HCT116 (cell line): ENCODE measurements around the gene UBE3B. TPM values are rescaled to one million over a fixed set of nuclear protein-coding genes. Genes with fewer than 3 reads are reported as not detected.

Experiments
- ATAC-seq: fragments of 200-7000 bp; cut with Tn5 transposase; 2 replicates; pipeline ENCODE4 v1.9.1; 2020; ENCODE audit warnings: mild to moderate bottlenecking, moderate library complexity
- BruUV-seq: library from RNA; stranded (reverse); fragments of 400-500 nt; replicated peaks from 2 replicates; lab custom pipeline; 2021; lab: Mats Ljungman, UMichigan
- CTCF ChIA-PET: fragments of 300-600 bp; sonication (Branson Sonifier 250); formaldehyde crosslinking; loops from one replicate; lab custom pipeline; 2021; ENCODE audit warnings: antibody characterized with exemption; lab: Charles Lee
- POLR2A ChIA-PET: fragments of 300-600, 350-600 bp; sonication (Branson Sonifier 250); formaldehyde crosslinking; loops from one replicate; lab custom pipeline; 2021; ENCODE audit warnings: antibody characterized with exemption; lab: Charles Lee
- RAD21 ChIA-PET, 2 experiments: fragments of 300-600 bp; sonication (Branson Sonifier 250); formaldehyde crosslinking; loops; one replicate each; lab custom pipeline; 2023; ENCODE audit warnings: low total read pairs in 2 of 2; ENCODE audit not compliant: uncharacterized antibody in 2 of 2, unreplicated experiment in 2 of 2, low non-redundant PET in 1 of 2; lab: Charles Lee
- DNase-seq: peaks from one replicate; pipeline ENCODE4 v3.0.0-alpha.2; 2010; ENCODE audit warnings: low read depth, low spot score
- H2AFZ ChIP-seq: fragments of 200-600 bp; shearing (Covaris generic), sonication (generic); 2 replicates; pipeline ENCODE4 v1.6.1; 2017; ENCODE audit warnings: low read depth, mixed run types, mixed read lengths, antibody characterized with exemption, low read length; ENCODE audit not compliant: poor library complexity, severe bottlenecking
- H3K27ac ChIP-seq: 2 replicates; pipeline ENCODE4 v1.5.1; 2012; ENCODE audit warnings: low read depth, low read length
- H3K27me3 ChIP-seq: fragments of 200-600 bp; sonication (generic); 2 replicates; pipeline ENCODE4 v1.6.1; 2016; ENCODE audit warnings: mixed run types, low read length, mixed read lengths; ENCODE audit not compliant: insufficient read depth
- H3K36me3 ChIP-seq, 2 experiments: fragments of 200-500 bp in 1 of 2; fragments of 200-600 bp in 1 of 2; sonication (Bioruptor generic) in 1 of 2; sonication (generic) in 1 of 2; 2 replicates each; pipeline versions ENCODE4 v1.5.1 to v1.6.1; 2014 to 2016; ENCODE audit warnings: low read length in 2 of 2, inconsistent platforms in 1 of 2, mixed read lengths in 1 of 2, mixed run types in 1 of 2; ENCODE audit not compliant: insufficient read depth in 2 of 2, control insufficient read depth in 1 of 2
- H3K4me1 ChIP-seq, 2 experiments: fragments of 200-600 bp in 1 of 2; sonication (generic) in 1 of 2; 2 replicates each; pipeline versions ENCODE4 v1.5.1 to v1.6.1; 2012 to 2017; ENCODE audit warnings: low read length in 2 of 2, inconsistent platforms in 1 of 2, mild to moderate bottlenecking in 1 of 2, mixed read lengths in 1 of 2, mixed run types in 1 of 2, moderate library complexity in 1 of 2; ENCODE audit not compliant: insufficient read depth in 2 of 2, control insufficient read depth in 1 of 2
- H3K4me2 ChIP-seq: fragments of 200-600 bp; sonication (generic); 2 replicates; pipeline ENCODE4 v1.6.1; 2017; ENCODE audit warnings: mixed run types, low read length, mixed read lengths
- H3K4me3 ChIP-seq, 2 experiments: fragments of 200-600 bp in 1 of 2; sonication (generic) in 1 of 2; replicated peaks in 1 of 2; 2 replicates each; pipeline ENCODE4 v1.5.1; 2011 to 2016; ENCODE audit warnings: low read length in 2 of 2, control low read depth in 1 of 2, low read depth in 1 of 2, mild to moderate bottlenecking in 1 of 2, mixed read lengths in 1 of 2, mixed run types in 1 of 2
- H3K79me2 ChIP-seq: fragments of 200-600 bp; sonication (generic); 2 replicates; pipeline ENCODE4 v1.6.1; 2017; ENCODE audit warnings: mild to moderate bottlenecking, mixed run types, low read length, moderate library complexity, mixed read lengths; ENCODE audit not compliant: insufficient read depth
- H3K9ac ChIP-seq: fragments of 200-600 bp; sonication (generic); 2 replicates; pipeline ENCODE4 v1.6.1; 2016; ENCODE audit warnings: low read length, mixed read lengths
- H3K9me2 ChIP-seq: fragments of 200-600 bp; sonication (generic), shearing (Covaris generic); 2 replicates; pipeline ENCODE4 v1.6.1; 2017; ENCODE audit warnings: mixed run types, mild to moderate bottlenecking, moderate library complexity; ENCODE audit not compliant: insufficient read depth
- H3K9me3 ChIP-seq, 2 experiments: fragments of 200-500 bp in 1 of 2; fragments of 200-600 bp in 1 of 2; sonication (Bioruptor generic) in 1 of 2; sonication (generic) in 1 of 2; 2 replicates each; pipeline ENCODE4 v1.6.1; 2014 to 2017; ENCODE audit warnings: low read length in 2 of 2, mixed read lengths in 2 of 2, inconsistent platforms in 1 of 2, low read depth in 1 of 2, mild to moderate bottlenecking in 1 of 2, mixed run types in 1 of 2, moderate library complexity in 1 of 2; ENCODE audit not compliant: control insufficient read depth in 1 of 2, insufficient read depth in 1 of 2
- H4K20me1 ChIP-seq: fragments of 200-600 bp; sonication (generic), shearing (Covaris generic); 2 replicates; pipeline ENCODE4 v1.6.1; 2017; ENCODE audit warnings: mixed run types, mild to moderate bottlenecking, moderate library complexity; ENCODE audit not compliant: insufficient read depth
- CBX3 ChIP-seq: IDR thresholded peaks from 2 replicates; pipeline ENCODE4 v1.6.1; 2012; ENCODE audit warnings: low read depth
- ELF1 ChIP-seq: IDR thresholded peaks from 2 replicates; pipeline ENCODE4 v1.6.1; 2012; ENCODE audit warnings: low read depth, borderline replicate concordance
- EZH2 ChIP-seq: fragments of 200-600 bp; sonication (generic); IDR thresholded peaks from 2 replicates; pipeline ENCODE4 v1.6.1; 2017; ENCODE audit warnings: antibody characterized with exemption, mixed run types
- EZH2phosphoT487 ChIP-seq: fragments of 200-600 bp; IDR thresholded peaks from 2 replicates; pipeline ENCODE4 v1.6.1; 2018; ENCODE audit warnings: antibody characterized with exemption, borderline replicate concordance
- FOSL1 ChIP-seq: IDR thresholded peaks from 2 replicates; pipeline ENCODE4 v1.6.1; 2012; ENCODE audit warnings: low read depth
- JUND ChIP-seq: IDR thresholded peaks from 2 replicates; pipeline ENCODE4 v1.6.1; 2012
- MAX ChIP-seq: IDR thresholded peaks from 2 replicates; pipeline ENCODE4 v1.6.1; 2012
- POLR2A ChIP-seq: IDR thresholded peaks from 2 replicates; pipeline ENCODE4 v1.7.0; 2011; ENCODE audit warnings: borderline replicate concordance; ENCODE audit not compliant: insufficient read depth, insufficient read length; ENCODE audit errors: extremely low read depth
- POLR2AphosphoS5 ChIP-seq: IDR thresholded peaks from 2 replicates; pipeline ENCODE4 v1.6.1; 2011; ENCODE audit warnings: mild to moderate bottlenecking, low read depth, low read length, moderate library complexity
- REST ChIP-seq: IDR thresholded peaks from 2 replicates; pipeline ENCODE4 v1.6.1; 2012; ENCODE audit warnings: low read depth
- SIN3A ChIP-seq: IDR thresholded peaks from 2 replicates; pipeline ENCODE4 v1.6.1; 2012; ENCODE audit warnings: low read depth
- SP1 ChIP-seq: IDR thresholded peaks from 2 replicates; pipeline ENCODE4 v1.6.1; 2012; ENCODE audit warnings: low read depth
- SRF ChIP-seq: IDR thresholded peaks from 2 replicates; pipeline ENCODE4 v1.6.1; 2012; ENCODE audit warnings: low read depth
- ZFX ChIP-seq: fragments of 450-650 bp; IDR thresholded peaks from 2 replicates; pipeline ENCODE4 v1.6.1; 2017
- intact Hi-C: fragments of 100-400 bp; cut with micrococcal nuclease; formaldehyde crosslinking; loops from 2 replicates; pipeline ENCODE4 v1.10.0; 2022
- total RNA-seq: library from RNA; stranded (reverse); gene quantifications from one replicate; pipeline ENCODE4 v1.2.1, GENCODE V29; 2021; ENCODE audit not compliant: unreplicated experiment
- TF ChIP-seq, protein P1 (sequence below), 3 experiments: fragments of 200-600 bp in 1 of 3; sonication (generic) in 1 of 3; IDR thresholded peaks in 2 of 3; conservative IDR thresholded peaks in 1 of 3; 2 replicates each; pipeline ENCODE4 v1.5.1; 2012 to 2017; ENCODE audit warnings: low read depth in 2 of 3, low read length in 2 of 3, antibody characterized with exemption in 1 of 3, borderline replicate concordance in 1 of 3, control low read depth in 1 of 3, mild to moderate bottlenecking in 1 of 3, mixed read lengths in 1 of 3, mixed run types in 1 of 3, moderate library complexity in 1 of 3; ENCODE audit not compliant: insufficient read depth in 1 of 3
- TF ChIP-seq, protein P2 (sequence below): IDR thresholded peaks from 2 replicates; pipeline ENCODE4 v1.6.1; 2012
- TF ChIP-seq, protein P3 (sequence below): IDR thresholded peaks from 2 replicates; pipeline ENCODE4 v1.6.1; 2011; ENCODE audit warnings: mild to moderate bottlenecking, low read length, moderate library complexity; ENCODE audit not compliant: insufficient replicate concordance; ENCODE audit errors: extremely low read depth

Gene UBE3B
- total RNA-seq, 1 experiment from 2014 or later = 28.9 TPM

GRCh38 chr12:109496306-109496705, 18.9 kb downstream of the UBE3B start:
- Histone ChIP-seq H3K27me3 (no peaks in the 10 kb centered on the region), H3K27ac (no peak overlapping the region), H4K20me1 (no peaks in the 10 kb centered on the region), H3K4me2 (no peak overlapping the region), H3K36me3 (peaks cover 0 to 21% of the 10 kb centered on the region in 2 experiments; a peak in 2 of 4 replicates), H3K9me2 (no peaks in the 10 kb centered on the region), H2AFZ (no peak overlapping the region), H3K79me2 (no peaks in the 10 kb centered on the region), H3K9ac (no peak overlapping the region), H3K9me3 (no peaks in the 10 kb centered on the region), H3K4me1 (no peaks in the 10 kb centered on the region), H3K4me3 (no peak overlapping the region)
- RAD21 ChIA-PET = no interaction called here
- DNase-seq = no peak
- BruUV-seq = no TSS peak
- POLR2A ChIA-PET = no interaction called here
- no peak for ATAC-seq
- TF ChIP-seq REST (no peak), ZFX (no peak), MAX (no peak), POLR2AphosphoS5 (no peak), ELF1 (no peak), SRF (no peak), FOSL1 (no peak), EZH2phosphoT487 (no peak), POLR2A (no peak), EZH2 (no peak), CBX3 (no peak), SP1 (no peak), SIN3A (no peak), JUND (no peak)
- TF ChIP-seq, protein P1, sequence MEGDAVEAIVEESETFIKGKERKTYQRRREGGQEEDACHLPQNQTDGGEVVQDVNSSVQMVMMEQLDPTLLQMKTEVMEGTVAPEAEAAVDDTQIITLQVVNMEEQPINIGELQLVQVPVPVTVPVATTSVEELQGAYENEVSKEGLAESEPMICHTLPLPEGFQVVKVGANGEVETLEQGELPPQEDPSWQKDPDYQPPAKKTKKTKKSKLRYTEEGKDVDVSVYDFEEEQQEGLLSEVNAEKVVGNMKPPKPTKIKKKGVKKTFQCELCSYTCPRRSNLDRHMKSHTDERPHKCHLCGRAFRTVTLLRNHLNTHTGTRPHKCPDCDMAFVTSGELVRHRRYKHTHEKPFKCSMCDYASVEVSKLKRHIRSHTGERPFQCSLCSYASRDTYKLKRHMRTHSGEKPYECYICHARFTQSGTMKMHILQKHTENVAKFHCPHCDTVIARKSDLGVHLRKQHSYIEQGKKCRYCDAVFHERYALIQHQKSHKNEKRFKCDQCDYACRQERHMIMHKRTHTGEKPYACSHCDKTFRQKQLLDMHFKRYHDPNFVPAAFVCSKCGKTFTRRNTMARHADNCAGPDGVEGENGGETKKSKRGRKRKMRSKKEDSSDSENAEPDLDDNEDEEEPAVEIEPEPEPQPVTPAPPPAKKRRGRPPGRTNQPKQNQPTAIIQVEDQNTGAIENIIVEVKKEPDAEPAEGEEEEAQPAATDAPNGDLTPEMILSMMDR (IDR thresholded peaks at IDR 0.05 in 2 of 3, conservative IDR thresholded peaks at IDR 0.05 in 1 of 3; ENCODE audit: borderline replicate concordance in 1 of 3, insufficient read depth in 1 of 3, low read depth in 2 of 3, low read length in 2 of 3) = no peak
- TF ChIP-seq, protein P2, sequence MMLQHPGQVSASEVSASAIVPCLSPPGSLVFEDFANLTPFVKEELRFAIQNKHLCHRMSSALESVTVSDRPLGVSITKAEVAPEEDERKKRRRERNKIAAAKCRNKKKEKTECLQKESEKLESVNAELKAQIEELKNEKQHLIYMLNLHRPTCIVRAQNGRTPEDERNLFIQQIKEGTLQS = no peak
- TF ChIP-seq, protein P3, sequence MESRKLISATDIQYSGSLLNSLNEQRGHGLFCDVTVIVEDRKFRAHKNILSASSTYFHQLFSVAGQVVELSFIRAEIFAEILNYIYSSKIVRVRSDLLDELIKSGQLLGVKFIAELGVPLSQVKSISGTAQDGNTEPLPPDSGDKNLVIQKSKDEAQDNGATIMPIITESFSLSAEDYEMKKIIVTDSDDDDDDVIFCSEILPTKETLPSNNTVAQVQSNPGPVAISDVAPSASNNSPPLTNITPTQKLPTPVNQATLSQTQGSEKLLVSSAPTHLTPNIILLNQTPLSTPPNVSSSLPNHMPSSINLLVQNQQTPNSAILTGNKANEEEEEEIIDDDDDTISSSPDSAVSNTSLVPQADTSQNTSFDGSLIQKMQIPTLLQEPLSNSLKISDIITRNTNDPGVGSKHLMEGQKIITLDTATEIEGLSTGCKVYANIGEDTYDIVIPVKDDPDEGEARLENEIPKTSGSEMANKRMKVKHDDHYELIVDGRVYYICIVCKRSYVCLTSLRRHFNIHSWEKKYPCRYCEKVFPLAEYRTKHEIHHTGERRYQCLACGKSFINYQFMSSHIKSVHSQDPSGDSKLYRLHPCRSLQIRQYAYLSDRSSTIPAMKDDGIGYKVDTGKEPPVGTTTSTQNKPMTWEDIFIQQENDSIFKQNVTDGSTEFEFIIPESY = no peak
- intact Hi-C loops = no loop called here
- CTCF ChIA-PET = no interaction called here
